Smooth muscle cell (in vitro differentiated cells): ENCODE data around the gene PRSS21. TPM values are rescaled to one million over a fixed set of nuclear protein-coding genes. Genes with fewer than 3 reads are reported as not detected.

Experiments
- DNase-seq: peaks from one replicate; lab custom pipeline; 2025; ENCODE audit not compliant: unreplicated experiment; lab: John Stamatoyannopoulos, UW
- H2AFZ ChIP-seq: fragments of 200-600 bp; sonication (generic); 2 replicates; pipeline ENCODE4 v1.6.0; 2016; ENCODE audit warnings: antibody characterized with exemption, low read depth, mild to moderate bottlenecking
- H3F3A ChIP-seq: fragments of 200-600 bp; sonication (generic); 2 replicates; pipeline ENCODE4 v1.6.0; 2017; ENCODE audit warnings: antibody characterized with exemption, low read depth
- H3K27ac ChIP-seq: fragments of 200-600 bp; sonication (generic); 2 replicates; pipeline ENCODE4 v1.5.1; 2016; ENCODE audit warnings: low read depth, mild to moderate bottlenecking
- H3K27me3 ChIP-seq: fragments of 200-600 bp; sonication (generic); 2 replicates; pipeline ENCODE4 v1.6.1; 2016; ENCODE audit warnings: low read depth, mild to moderate bottlenecking
- H3K36me3 ChIP-seq: fragments of 200-600 bp; sonication (generic); 2 replicates; pipeline ENCODE4 v1.5.1; 2016; ENCODE audit warnings: low read depth
- H3K4me1 ChIP-seq: fragments of 200-600 bp; sonication (generic); 2 replicates; pipeline ENCODE4 v1.5.1; 2016; ENCODE audit warnings: low read depth
- H3K4me2 ChIP-seq: fragments of 200-600 bp; sonication (generic); 2 replicates; pipeline ENCODE4 v1.6.0; 2016; ENCODE audit warnings: mild to moderate bottlenecking
- H3K4me3 ChIP-seq: fragments of 200-600 bp; sonication (generic); 2 replicates; pipeline ENCODE4 v1.5.1; 2016; ENCODE audit warnings: mild to moderate bottlenecking
- H3K79me2 ChIP-seq: fragments of 200-600 bp; sonication (generic); 2 replicates; pipeline ENCODE4 v1.6.0; 2016; ENCODE audit warnings: low read depth, mild to moderate bottlenecking
- H3K9ac ChIP-seq: fragments of 200-600 bp; sonication (generic); 2 replicates; pipeline ENCODE4 v1.6.0; 2016; ENCODE audit warnings: low read depth
- H3K9me3 ChIP-seq: fragments of 200-600 bp; sonication (generic); replicated peaks from 2 replicates; pipeline ENCODE4 v1.5.1; 2016; ENCODE audit warnings: low read depth
- H4K20me1 ChIP-seq: fragments of 200-600 bp; sonication (generic); 2 replicates; pipeline ENCODE4 v1.6.0; 2016; ENCODE audit warnings: low read depth
- CTCF ChIP-seq: fragments of 200-600 bp; sonication (generic); IDR thresholded peaks from 2 replicates; pipeline ENCODE4 v1.5.1; 2017; ENCODE audit warnings: borderline replicate concordance, mild to moderate bottlenecking, antibody characterized with exemption; ENCODE audit not compliant: insufficient read depth, poor library complexity, severe bottlenecking
- WGBS: methylation state at CpG from one replicate; pipeline ENCODE4 v1.1.7; 2016; ENCODE audit warnings: low lambda C conversion rate; 5-methylcytosine and 5-hydroxymethylcytosine counted together
- polyA plus RNA-seq: library from polyadenylated mRNA; unstranded; fragments of >200 nt; fragmentation: Nextera tagmentation; extraction: Ambion mirVana; gene quantifications from 2 replicates; pipeline ENCODE4 v1.2.1, GENCODE V29; 2016
- total RNA-seq: library from RNA; depleted of rRNA; stranded (reverse); fragments of >200 nt; gene quantifications from 2 replicates; pipeline ENCODE4 v1.2.3, GENCODE V29; 2014

The PRSS21 gene
- total and polyA plus RNA-seq, 2 experiments from 2014 or later, result not detected

- Histone ChIP-seq H3K9ac (no peak overlapping the region), H3F3A (peaks cover 32% of the 10 kb centered on the region), H3K9me3 (no peaks in the 10 kb centered on the region), H3K27me3 (no peaks in the 10 kb centered on the region), H3K36me3 (no peaks in the 10 kb centered on the region), H3K4me3 (no peak overlapping the region), H3K27ac (no peak overlapping the region), H3K79me2 (peaks cover 44% of the 10 kb centered on the region), H2AFZ (no peak overlapping the region), H3K4me1 (peaks cover 15% of the 10 kb centered on the region), H3K4me2 (peak overlapping the region; percentile 98), H4K20me1 (peaks cover 49% of the 10 kb centered on the region)
- no peak for DNase-seq
- WGBS, result 91% methylated on average over 7 of the region's 7 CpGs
- TF ChIP-seq CTCF, result no peak
These were observed 41.8 kb upstream of the PRSS21 start for GRCh38 chr16:2775131-2775716.

GRCh38 chr16:2775765-2776499 is 41.1 kb upstream of the PRSS21 start:
- H3K27ac ChIP-seq, result peak overlapping the region; percentile 63
- H2AFZ ChIP-seq, result no peak overlapping the region
- peak overlapping the region; percentile 98 for H3K4me2 ChIP-seq
- no peaks in the 10 kb centered on the region for H3K36me3 ChIP-seq
- no peaks in the 10 kb centered on the region for H3K9me3 ChIP-seq
- peaks cover 42% of the 10 kb centered on the region for H4K20me1 ChIP-seq
- H3F3A ChIP-seq, result peaks cover 27% of the 10 kb centered on the region
- H3K79me2 ChIP-seq, result peaks cover 44% of the 10 kb centered on the region
- DNase-seq, result no peak
- 58% methylated on average over 11 of the region's 11 CpGs for WGBS
- peak overlapping the region; percentile 89 for H3K9ac ChIP-seq
- H3K4me3 ChIP-seq, result peak overlapping the region; percentile 100
- TF ChIP-seq CTCF, result no peak
- no peaks in the 10 kb centered on the region for H3K27me3 ChIP-seq
- peaks cover 15% of the 10 kb centered on the region for H3K4me1 ChIP-seq

GRCh38 chr16:2776500-2777139 is 40.4 kb upstream of the PRSS21 start:
- peak overlapping the region; percentile 89 for H3K9ac ChIP-seq
- TF ChIP-seq CTCF, result no peak
- no peaks in the 10 kb centered on the region for H3K36me3 ChIP-seq
- peaks cover 15% of the 10 kb centered on the region for H3K4me1 ChIP-seq
- no peaks in the 10 kb centered on the region for H3K9me3 ChIP-seq
- peaks cover 35% of the 10 kb centered on the region for H4K20me1 ChIP-seq
- under 1% methylated on average over 65 of the region's 72 CpGs for WGBS
- peaks cover 44% of the 10 kb centered on the region for H3K79me2 ChIP-seq
- H3K27me3 ChIP-seq, result no peaks in the 10 kb centered on the region
- peak overlapping the region; percentile 63 for H3K27ac ChIP-seq
- peaks cover 20% of the 10 kb centered on the region for H3F3A ChIP-seq
- H3K4me2 ChIP-seq, result peak overlapping the region; percentile 98
- peak; percentile 56 for DNase-seq
- H3K4me3 ChIP-seq, result peak overlapping the region; percentile 100
- no peak overlapping the region for H2AFZ ChIP-seq
